Left lung (tissue), 10 donors: ENCODE results near the gene PLEKHF1. TPM values are rescaled to one million over a fixed set of nuclear protein-coding genes. Genes with fewer than 3 reads are reported as not detected.

Source experiments
- ATAC-seq: fragments of 200-7000 bp; cut with Tn5 transposase; one replicate; pipeline ENCODE4 v1.9.1; 2020; ENCODE audit warnings: moderate library complexity
- DNase-seq, 4 donors: peaks; one replicate each; pipeline ENCODE4 v3.0.0-alpha.2; 2013 to 2020
- H3K27ac ChIP-seq, 2 donors: fragments of 200-600 bp; sonication (generic) in 1 of 2; one replicate each; pipeline versions ENCODE4 v1.5.0 to v1.8.0; 2020 to 2021
- H3K27me3 ChIP-seq, 2 donors: fragments of 200-600 bp; sonication (generic) in 1 of 2; one replicate each; pipeline versions ENCODE4 v1.5.0 to v1.8.0; 2020 to 2021
- H3K36me3 ChIP-seq, 2 donors: fragments of 200-600 bp; sonication (generic) in 1 of 2; one replicate each; pipeline versions ENCODE4 v1.5.0 to v1.8.0; 2020 to 2021
- H3K4me1 ChIP-seq, 2 donors: fragments of 200-600 bp; one replicate each; pipeline ENCODE4 v1.8.0; 2021
- H3K4me3 ChIP-seq, 2 donors: fragments of 200-600 bp; sonication (generic) in 1 of 2; one replicate each; pipeline versions ENCODE4 v1.5.0 to v1.8.0; 2020 to 2021; ENCODE audit warnings: mild to moderate bottlenecking in 1 of 2
- H3K9me3 ChIP-seq, 2 donors: fragments of 200-600 bp; sonication (generic) in 1 of 2; one replicate each; pipeline versions ENCODE4 v1.5.0 to v1.8.0; 2020 to 2021
- CTCF ChIP-seq, 2 donors: fragments of 200-600 bp; sonication (generic) in 1 of 2; IDR thresholded peaks; one replicate each; pipeline versions ENCODE4 v1.5.0 to v1.8.0; 2021; ENCODE audit warnings: antibody characterized with exemption in 2 of 2
- intact Hi-C, 2 donors: fragments of 100-400 bp; cut with DNase I; formaldehyde crosslinking; loops; one replicate each; pipeline versions ENCODE4 v1.11.2 to v1.14.2; 2022
- polyA plus RNA-seq, 6 donors: library from polyadenylated mRNA; unstranded; fragments of 120-200 nt; gene quantifications; one replicate each; pipeline ENCODE4 v1.2.1, GENCODE V29; 2013; ENCODE audit not compliant: insufficient read length in 6 of 6
- total RNA-seq, 2 donors: library from RNA; stranded (reverse); fragmentation: NEBNext Ultra II Directional; extraction: Animal tissue kit (Norgen Biotek cat#: 25700); gene quantifications; one replicate each; pipeline ENCODE4 v1.2.1, GENCODE V29; 2021
- donor health status: DM: no; HTN: yes; CAD: no.
- donor health status: DM: no; HTN: no; CAD: no.

PLEKHF1 gene
- total and polyA plus RNA-seq, 8 donors = 1.00 to 8.5 (median 1.2) TPM

GRCh38 chr19:29724746-29725145, 59.5 kb downstream of the PLEKHF1 start:
- peaks cover 15 to 70% of the 10 kb centered on the region in 2 donors for H3K27me3 ChIP-seq
- peaks cover 4 to 11% of the 10 kb centered on the region in 2 donors for H3K4me1 ChIP-seq
- peak overlapping the region in 1 of 2 donors; percentile 13 for H3K4me3 ChIP-seq
- no peak overlapping the region for H3K27ac ChIP-seq
- no peaks in the 10 kb centered on the region for H3K36me3 ChIP-seq
- ATAC-seq (no peak), DNase-seq (no peak)
- H3K9me3 ChIP-seq = no peaks in the 10 kb centered on the region
- intact Hi-C loops = no loop called here
- TF ChIP-seq CTCF (IDR thresholded peaks at IDR 0.05) = no peak

Other genes starting within 250 kb of the PLEKHF1 start
- gene VSTM2B, start 139.5 kb upstream of the PLEKHF1 start, total RNA-seq = not detected
- gene VSTM2B, start 139.5 kb upstream of the PLEKHF1 start, polyA plus RNA-seq = not detected
- 10 to 100 TPM; 49.2 to 66.9 TPM for gene POP4, start 59.2 kb upstream of the PLEKHF1 start, total RNA-seq
- 10 to 100 TPM; 51.2 to 56.6 (median 54.4) TPM for gene POP4, start 59.2 kb upstream of the PLEKHF1 start, polyA plus RNA-seq
- gene C19orf12, start 49.8 kb downstream of the PLEKHF1 start, total RNA-seq = 10 to 100 TPM; 20.3 to 22.7 TPM
- 10 to 100 TPM; 18.6 to 25.6 (median 21.7) TPM for gene C19orf12, start 49.8 kb downstream of the PLEKHF1 start, polyA plus RNA-seq
- 1 to 10 TPM; 4.2 to 4.7 TPM for gene CCNE1, start 146.5 kb downstream of the PLEKHF1 start, total RNA-seq
- 1 to 10 TPM; 3.6 to 5.8 (median 4.4) TPM for gene CCNE1, start 146.5 kb downstream of the PLEKHF1 start, polyA plus RNA-seq